Measurements from ENCODE around the gene GALNTL6.

DNA sequence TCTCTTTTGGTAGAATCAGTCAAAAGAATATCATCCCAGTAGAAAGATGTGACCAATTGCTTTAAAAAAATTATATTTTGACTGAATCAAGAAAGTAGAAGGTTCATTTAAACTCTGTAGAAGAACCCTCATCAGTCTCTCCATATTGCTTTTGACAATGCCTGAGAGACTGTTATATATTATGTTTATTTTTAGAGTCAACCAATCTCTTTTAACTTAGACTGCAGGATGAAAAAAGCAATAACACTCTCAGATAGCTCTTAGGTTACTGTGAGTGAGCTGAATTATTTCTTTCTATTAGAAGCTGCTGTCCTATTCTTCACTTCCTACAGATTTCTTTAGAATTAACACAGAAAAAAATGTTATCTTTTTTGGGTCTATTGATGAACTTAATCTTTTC is 38.1 kb downstream of the GALNTL6 start:
- no peak for TF ChIP-seq FOS (IDR thresholded peaks at IDR 0.05; ENCODE audit: low read depth, low read length)
- TF ChIP-seq RAD21 (IDR thresholded peaks at IDR 0.05; ENCODE audit: low read length): no peak
- no peak for TF ChIP-seq CEBPB (IDR thresholded peaks at IDR 0.05; ENCODE audit: low read depth, low read length)
- TF ChIP-seq, protein P1, sequence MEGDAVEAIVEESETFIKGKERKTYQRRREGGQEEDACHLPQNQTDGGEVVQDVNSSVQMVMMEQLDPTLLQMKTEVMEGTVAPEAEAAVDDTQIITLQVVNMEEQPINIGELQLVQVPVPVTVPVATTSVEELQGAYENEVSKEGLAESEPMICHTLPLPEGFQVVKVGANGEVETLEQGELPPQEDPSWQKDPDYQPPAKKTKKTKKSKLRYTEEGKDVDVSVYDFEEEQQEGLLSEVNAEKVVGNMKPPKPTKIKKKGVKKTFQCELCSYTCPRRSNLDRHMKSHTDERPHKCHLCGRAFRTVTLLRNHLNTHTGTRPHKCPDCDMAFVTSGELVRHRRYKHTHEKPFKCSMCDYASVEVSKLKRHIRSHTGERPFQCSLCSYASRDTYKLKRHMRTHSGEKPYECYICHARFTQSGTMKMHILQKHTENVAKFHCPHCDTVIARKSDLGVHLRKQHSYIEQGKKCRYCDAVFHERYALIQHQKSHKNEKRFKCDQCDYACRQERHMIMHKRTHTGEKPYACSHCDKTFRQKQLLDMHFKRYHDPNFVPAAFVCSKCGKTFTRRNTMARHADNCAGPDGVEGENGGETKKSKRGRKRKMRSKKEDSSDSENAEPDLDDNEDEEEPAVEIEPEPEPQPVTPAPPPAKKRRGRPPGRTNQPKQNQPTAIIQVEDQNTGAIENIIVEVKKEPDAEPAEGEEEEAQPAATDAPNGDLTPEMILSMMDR (conservative IDR thresholded peaks at IDR 0.05; ENCODE audit: low read depth, low read length): no peak
- TF ChIP-seq POLR2A (IDR thresholded peaks at IDR 0.05; ENCODE audit: low read depth, low read length): no peak
- TF ChIP-seq MXI1 (IDR thresholded peaks at IDR 0.05; ENCODE audit: borderline replicate concordance, low read depth, low read length): no peak
- TF ChIP-seq SMC3 (IDR thresholded peaks at IDR 0.05; ENCODE audit: low read depth, low read length): no peak
- no peak for TF ChIP-seq RFX5 (IDR thresholded peaks at IDR 0.05; ENCODE audit: low read depth, low read length)
